ENCODE results near the gene CXCR5.
"Not testable (repeated sequence)": the region's sequence is repeated elsewhere in the genome, so short reads cannot be mapped to it uniquely, and the experiment has no call there.

CXCR5 gene

GRCh38 chr11:118883368-118884071 is at the start of gene CXCR5:
Gene CXCR5 (plus strand): TSS chr11:118883892. CDS start chr11:118883942, 50 bp downstream.
- DNase-seq (ENCODE audit: low read depth), result no peak
- peaks cover 20% of the 10 kb centered on the region for H3K4me1 ChIP-seq (ENCODE audit: control insufficient read depth, insufficient read depth, low read length)

GRCh38 chr11:118834427-118835028 is 49.2 kb upstream of the CXCR5 start:
- DNase-seq (ENCODE audit: low read depth), result peak; percentile 48

More at GRCh38 chr11:118883368-118884071, at the start of gene CXCR5:
- Histone ChIP-seq H3K4me3 (ENCODE audit: low read length) (no peak within 1 kb of the TSS), H3K9me3 (ENCODE audit: control insufficient read depth, low read length) (no peaks in the 10 kb centered on the region), H3K9ac (ENCODE audit: low read length) (no peak within 1 kb of the TSS), H3K27me3 (replicated peaks; ENCODE audit: control insufficient read depth, insufficient read depth, low read length) (no peaks in the 10 kb centered on the region), H3K36me3 (ENCODE audit: control insufficient read depth, insufficient read depth, low read length, severe bottlenecking) (no peaks in the 10 kb centered on the region)

GRCh38 chr11:118837868-118838267 is 45.8 kb upstream of the CXCR5 start:
- H3K9me3 ChIP-seq (ENCODE audit: control insufficient read depth, low read length), result no peaks in the 10 kb centered on the region
- no peaks in the 10 kb centered on the region for H3K36me3 ChIP-seq (ENCODE audit: control insufficient read depth, insufficient read depth, low read length, severe bottlenecking)
- DNase-seq (ENCODE audit: low read depth), result no peak
- H3K9ac ChIP-seq (ENCODE audit: low read length), result no peak overlapping the region
- H3K4me3 ChIP-seq (ENCODE audit: low read length), result no peak overlapping the region
- no peaks in the 10 kb centered on the region for H3K27me3 ChIP-seq (replicated peaks; ENCODE audit: control insufficient read depth, insufficient read depth, low read length)
- peaks cover 13% of the 10 kb centered on the region for H3K4me1 ChIP-seq (ENCODE audit: control insufficient read depth, insufficient read depth, low read length)

More at GRCh38 chr11:118834427-118835028, 49.2 kb upstream of the CXCR5 start:
- no peak overlapping the region for H3K9ac ChIP-seq (ENCODE audit: low read length)
- no peaks in the 10 kb centered on the region for H3K27me3 ChIP-seq (replicated peaks; ENCODE audit: control insufficient read depth, insufficient read depth, low read length)
- H3K9me3 ChIP-seq (ENCODE audit: control insufficient read depth, low read length), result no peaks in the 10 kb centered on the region
- no peaks in the 10 kb centered on the region for H3K36me3 ChIP-seq (ENCODE audit: control insufficient read depth, insufficient read depth, low read length, severe bottlenecking)
- H3K4me3 ChIP-seq (ENCODE audit: low read length), result peak overlapping the region; percentile 64
- H3K4me1 ChIP-seq (ENCODE audit: control insufficient read depth, insufficient read depth, low read length), result peaks cover 13% of the 10 kb centered on the region

GRCh38 chr11:118838905-118839553 is 44.7 kb upstream of the CXCR5 start:
- DNase-seq (ENCODE audit: low read depth), result no peak
- no peak overlapping the region for H3K9ac ChIP-seq (ENCODE audit: low read length)
- H3K4me1 ChIP-seq (ENCODE audit: control insufficient read depth, insufficient read depth, low read length), result peaks cover 13% of the 10 kb centered on the region
- H3K27me3 ChIP-seq (replicated peaks; ENCODE audit: control insufficient read depth, insufficient read depth, low read length), result no peaks in the 10 kb centered on the region
- H3K4me3 ChIP-seq (ENCODE audit: low read length), result no peak overlapping the region
- no peaks in the 10 kb centered on the region for H3K36me3 ChIP-seq (ENCODE audit: control insufficient read depth, insufficient read depth, low read length, severe bottlenecking)
- no peaks in the 10 kb centered on the region for H3K9me3 ChIP-seq (ENCODE audit: control insufficient read depth, low read length)

GRCh38 chr11:118841469-118842242 is 42.0 kb upstream of the CXCR5 start:
- Histone ChIP-seq H3K4me3 (ENCODE audit: low read length) (no peak overlapping the region), H3K36me3 (ENCODE audit: control insufficient read depth, insufficient read depth, low read length, severe bottlenecking) (no peaks in the 10 kb centered on the region), H3K9ac (ENCODE audit: low read length) (no peak overlapping the region), H3K9me3 (ENCODE audit: control insufficient read depth, low read length) (no peaks in the 10 kb centered on the region), H3K27me3 (replicated peaks; ENCODE audit: control insufficient read depth, insufficient read depth, low read length) (no peaks in the 10 kb centered on the region), H3K4me1 (ENCODE audit: control insufficient read depth, insufficient read depth, low read length) (peaks cover 6% of the 10 kb centered on the region)
- no peak for DNase-seq (ENCODE audit: low read depth)

GRCh38 chr11:118842369-118842768 is 41.3 kb upstream of the CXCR5 start:
- H3K27me3 ChIP-seq (replicated peaks; ENCODE audit: control insufficient read depth, insufficient read depth, low read length), result no peaks in the 10 kb centered on the region
- peak; percentile 19 for DNase-seq (ENCODE audit: low read depth)
- H3K4me3 ChIP-seq (ENCODE audit: low read length), result no peak overlapping the region
- H3K4me1 ChIP-seq (ENCODE audit: control insufficient read depth, insufficient read depth, low read length), result peaks cover 6% of the 10 kb centered on the region
- no peaks in the 10 kb centered on the region for H3K36me3 ChIP-seq (ENCODE audit: control insufficient read depth, insufficient read depth, low read length, severe bottlenecking)
- H3K9me3 ChIP-seq (ENCODE audit: control insufficient read depth, low read length), result no peaks in the 10 kb centered on the region
- H3K9ac ChIP-seq (ENCODE audit: low read length), result no peak overlapping the region

- H3K4me1 ChIP-seq (ENCODE audit: control insufficient read depth, insufficient read depth, low read length); DNase-seq (ENCODE audit: low read depth); H3K9me3 ChIP-seq (ENCODE audit: control insufficient read depth, low read length); H3K9ac ChIP-seq (ENCODE audit: low read length); H3K4me3 ChIP-seq (ENCODE audit: low read length); H3K27me3 ChIP-seq (replicated peaks; ENCODE audit: control insufficient read depth, insufficient read depth, low read length); H3K36me3 ChIP-seq (ENCODE audit: control insufficient read depth, insufficient read depth, low read length, severe bottlenecking): not testable (repeated sequence)
These were observed 40.8 kb upstream of the CXCR5 start for GRCh38 chr11:118842843-118843242.

GRCh38 chr11:118843565-118843964 is 40.1 kb upstream of the CXCR5 start:
- Histone ChIP-seq H3K4me3 (ENCODE audit: low read length) (no peak overlapping the region), H3K27me3 (replicated peaks; ENCODE audit: control insufficient read depth, insufficient read depth, low read length) (peaks cover 5% of the 10 kb centered on the region), H3K36me3 (ENCODE audit: control insufficient read depth, insufficient read depth, low read length, severe bottlenecking) (no peaks in the 10 kb centered on the region), H3K4me1 (ENCODE audit: control insufficient read depth, insufficient read depth, low read length) (peaks cover 6% of the 10 kb centered on the region), H3K9ac (ENCODE audit: low read length) (no peak overlapping the region), H3K9me3 (ENCODE audit: control insufficient read depth, low read length) (no peaks in the 10 kb centered on the region)
- DNase-seq (ENCODE audit: low read depth), result no peak

- Histone ChIP-seq H3K9ac (ENCODE audit: low read length) (no peak overlapping the region), H3K36me3 (ENCODE audit: control insufficient read depth, insufficient read depth, low read length, severe bottlenecking) (no peaks in the 10 kb centered on the region), H3K4me3 (ENCODE audit: low read length) (no peak overlapping the region), H3K9me3 (ENCODE audit: control insufficient read depth, low read length) (no peaks in the 10 kb centered on the region), H3K27me3 (replicated peaks; ENCODE audit: control insufficient read depth, insufficient read depth, low read length) (peaks cover 7% of the 10 kb centered on the region), H3K4me1 (ENCODE audit: control insufficient read depth, insufficient read depth, low read length) (no peaks in the 10 kb centered on the region)
- DNase-seq (ENCODE audit: low read depth), result peak; percentile 68
These were observed 38.3 kb upstream of the CXCR5 start for GRCh38 chr11:118845369-118845768.

GRCh38 chr11:118846181-118846935 is 37.3 kb upstream of the CXCR5 start:
- DNase-seq (ENCODE audit: low read depth), result no peak
- Histone ChIP-seq H3K9ac (ENCODE audit: low read length) (no peak overlapping the region), H3K27me3 (replicated peaks; ENCODE audit: control insufficient read depth, insufficient read depth, low read length) (peaks cover 7% of the 10 kb centered on the region), H3K36me3 (ENCODE audit: control insufficient read depth, insufficient read depth, low read length, severe bottlenecking) (no peaks in the 10 kb centered on the region), H3K4me3 (ENCODE audit: low read length) (no peak overlapping the region), H3K4me1 (ENCODE audit: control insufficient read depth, insufficient read depth, low read length) (no peaks in the 10 kb centered on the region), H3K9me3 (ENCODE audit: control insufficient read depth, low read length) (no peaks in the 10 kb centered on the region)
